SK-N-SH treated with all-trans-retinoic acid at 6 μM for 48 hours (cell line): ENCODE data around the gene TGFBR3.

ENCODE experiments used
- ATAC-seq: fragments of 200-7000 bp; cut with Tn5 transposase; 3 replicates; pipeline ENCODE4 v1.9.1; 2020; ENCODE audit warnings: mild to moderate bottlenecking, moderate library complexity
- CSDC2 ChIP-seq: fragments of 250-450 bp; sonication (Bioruptor Pico); IDR thresholded peaks from 2 replicates; pipeline ENCODE4 v1.5.0; 2020; ENCODE audit warnings: mild to moderate bottlenecking, moderate library complexity
- ESRRG ChIP-seq: fragments of 250-450 bp; sonication (Bioruptor Pico); IDR thresholded peaks from 2 replicates; pipeline ENCODE4 v1.6.1; 2021; ENCODE audit warnings: mild to moderate bottlenecking
- GLIS3 ChIP-seq: fragments of 250-450 bp; sonication (Bioruptor Pico); IDR thresholded peaks from 2 replicates; pipeline ENCODE4 v1.5.0; 2020; ENCODE audit warnings: mild to moderate bottlenecking, moderate library complexity
- ISL1 ChIP-seq: fragments of 250-450 bp; sonication (Bioruptor Pico); IDR thresholded peaks from 2 replicates; pipeline ENCODE4 v2.1.2; 2022; ENCODE audit warnings: mild to moderate bottlenecking, moderate library complexity
- OSR1 ChIP-seq: fragments of 250-450 bp; sonication (Bioruptor Pico); IDR thresholded peaks from 2 replicates; pipeline ENCODE4 v1.8.0; 2022; ENCODE audit warnings: moderate library complexity, mild to moderate bottlenecking, inconsistent platforms
- PPARA ChIP-seq: fragments of 250-450 bp; sonication (Bioruptor Pico); IDR thresholded peaks from 2 replicates; pipeline ENCODE4 v1.5.0; 2020; ENCODE audit warnings: mild to moderate bottlenecking, borderline replicate concordance
- RARB ChIP-seq: fragments of 250-450 bp; sonication (Bioruptor Pico); IDR thresholded peaks from 2 replicates; pipeline ENCODE4 v1.8.0; 2021; ENCODE audit warnings: mild to moderate bottlenecking, moderate library complexity
- SNAI2 ChIP-seq: fragments of 250-450 bp; sonication (Bioruptor Pico); IDR thresholded peaks from 2 replicates; pipeline ENCODE4 v1.5.0; 2020; ENCODE audit warnings: mild to moderate bottlenecking, moderate library complexity
- TCF4 ChIP-seq: fragments of 250-450 bp; sonication (Bioruptor Pico); IDR thresholded peaks from 2 replicates; pipeline ENCODE4 v1.8.0; 2021; ENCODE audit warnings: mild to moderate bottlenecking, moderate library complexity, borderline replicate concordance
- TOX ChIP-seq: fragments of 250-450 bp; sonication (Bioruptor Pico); IDR thresholded peaks from 2 replicates; pipeline ENCODE4 v1.8.0; 2021; ENCODE audit warnings: mild to moderate bottlenecking, moderate library complexity, borderline replicate concordance
- ZC3H10 ChIP-seq: fragments of 250-450 bp; sonication (Bioruptor Pico); IDR thresholded peaks from 2 replicates; pipeline ENCODE4 v1.5.1; 2021; ENCODE audit warnings: mild to moderate bottlenecking, moderate library complexity
- ZFP3 ChIP-seq: fragments of 250-450 bp; sonication (Bioruptor Pico); IDR thresholded peaks from 2 replicates; pipeline ENCODE4 v1.5.0; 2020; ENCODE audit warnings: mild to moderate bottlenecking, moderate library complexity
- ZFP30 ChIP-seq: fragments of 450-650 bp; formaldehyde crosslinking; IDR thresholded peaks from 2 replicates; pipeline ENCODE4 v1.5.0; 2022; ENCODE audit warnings: mild to moderate bottlenecking, moderate library complexity
- ZNF565 ChIP-seq: fragments of 450-650 bp; formaldehyde crosslinking; conservative IDR thresholded peaks from 2 replicates; pipeline ENCODE4 v1.5.0; 2020; ENCODE audit warnings: low read depth, mild to moderate bottlenecking, moderate library complexity
- ZNF8 ChIP-seq: fragments of 450-650 bp; formaldehyde crosslinking; IDR thresholded peaks from 2 replicates; pipeline ENCODE4 v1.5.0; 2020; ENCODE audit warnings: mild to moderate bottlenecking, moderate library complexity
- TF ChIP-seq, protein P1 (sequence below): fragments of 250-450 bp; sonication (Bioruptor Pico); IDR thresholded peaks from 2 replicates; pipeline ENCODE4 v1.5.0; 2020; ENCODE audit warnings: mild to moderate bottlenecking, moderate library complexity
- TF ChIP-seq, protein P2 (sequence below): fragments of 250-450 bp; sonication (Bioruptor Pico); IDR thresholded peaks from 2 replicates; pipeline ENCODE4 v1.5.1; 2021; ENCODE audit warnings: mild to moderate bottlenecking, moderate library complexity
- TF ChIP-seq, protein P3 (sequence below): fragments of 250-450 bp; sonication (Bioruptor Pico); IDR thresholded peaks from 2 replicates; pipeline ENCODE4 v1.8.0; 2021; ENCODE audit warnings: low read depth, mild to moderate bottlenecking, moderate library complexity, borderline replicate concordance
- TF ChIP-seq, protein P4 (sequence below): fragments of 250-450 bp; sonication (Bioruptor Pico); IDR thresholded peaks from 2 replicates; pipeline ENCODE4 v1.5.1; 2020; ENCODE audit warnings: low read depth, mild to moderate bottlenecking, moderate library complexity

Gene TGFBR3

DNA sequence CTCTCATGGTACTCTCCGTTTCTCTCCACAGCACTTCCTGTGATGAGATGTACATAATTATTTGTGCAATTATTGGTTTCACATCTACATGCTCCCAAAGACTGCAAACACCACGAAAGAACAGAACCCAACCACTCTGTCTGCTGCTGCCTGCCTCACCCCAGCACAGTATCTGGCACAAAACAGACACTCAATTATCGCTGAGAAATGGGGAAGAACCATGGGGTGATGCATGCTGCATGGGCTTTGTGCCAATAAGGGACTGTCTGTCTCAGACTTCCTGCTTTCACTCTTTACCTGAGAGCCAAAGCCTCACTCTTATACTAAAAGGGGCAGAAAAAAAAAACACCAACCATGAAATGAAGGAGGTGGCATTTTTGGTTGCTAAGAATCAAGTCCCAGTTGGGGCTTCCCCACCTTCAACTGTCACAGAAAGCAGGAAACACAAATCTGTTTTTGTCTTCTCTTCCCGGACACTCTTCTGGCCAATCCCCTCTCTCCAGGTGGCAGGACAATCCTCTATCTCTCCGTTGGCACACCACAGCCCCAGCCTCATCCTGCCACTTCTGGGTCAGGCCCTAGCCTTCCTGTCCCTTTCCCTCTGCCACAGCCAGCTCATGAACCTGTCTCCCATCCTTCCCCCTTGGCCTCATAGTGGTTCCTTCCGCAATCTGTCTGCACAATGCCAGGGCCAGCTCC, 82.0 kb downstream of the TGFBR3 start:
- no peak for TF ChIP-seq TOX
- no peak for TF ChIP-seq ZNF8
- TF ChIP-seq, protein P1, sequence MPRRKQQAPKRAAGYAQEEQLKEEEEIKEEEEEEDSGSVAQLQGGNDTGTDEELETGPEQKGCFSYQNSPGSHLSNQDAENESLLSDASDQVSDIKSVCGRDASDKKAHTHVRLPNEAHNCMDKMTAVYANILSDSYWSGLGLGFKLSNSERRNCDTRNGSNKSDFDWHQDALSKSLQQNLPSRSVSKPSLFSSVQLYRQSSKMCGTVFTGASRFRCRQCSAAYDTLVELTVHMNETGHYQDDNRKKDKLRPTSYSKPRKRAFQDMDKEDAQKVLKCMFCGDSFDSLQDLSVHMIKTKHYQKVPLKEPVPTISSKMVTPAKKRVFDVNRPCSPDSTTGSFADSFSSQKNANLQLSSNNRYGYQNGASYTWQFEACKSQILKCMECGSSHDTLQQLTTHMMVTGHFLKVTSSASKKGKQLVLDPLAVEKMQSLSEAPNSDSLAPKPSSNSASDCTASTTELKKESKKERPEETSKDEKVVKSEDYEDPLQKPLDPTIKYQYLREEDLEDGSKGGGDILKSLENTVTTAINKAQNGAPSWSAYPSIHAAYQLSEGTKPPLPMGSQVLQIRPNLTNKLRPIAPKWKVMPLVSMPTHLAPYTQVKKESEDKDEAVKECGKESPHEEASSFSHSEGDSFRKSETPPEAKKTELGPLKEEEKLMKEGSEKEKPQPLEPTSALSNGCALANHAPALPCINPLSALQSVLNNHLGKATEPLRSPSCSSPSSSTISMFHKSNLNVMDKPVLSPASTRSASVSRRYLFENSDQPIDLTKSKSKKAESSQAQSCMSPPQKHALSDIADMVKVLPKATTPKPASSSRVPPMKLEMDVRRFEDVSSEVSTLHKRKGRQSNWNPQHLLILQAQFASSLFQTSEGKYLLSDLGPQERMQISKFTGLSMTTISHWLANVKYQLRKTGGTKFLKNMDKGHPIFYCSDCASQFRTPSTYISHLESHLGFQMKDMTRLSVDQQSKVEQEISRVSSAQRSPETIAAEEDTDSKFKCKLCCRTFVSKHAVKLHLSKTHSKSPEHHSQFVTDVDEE (CRISPR knock-in tag), result no peak
- no peak for ATAC-seq

DNA sequence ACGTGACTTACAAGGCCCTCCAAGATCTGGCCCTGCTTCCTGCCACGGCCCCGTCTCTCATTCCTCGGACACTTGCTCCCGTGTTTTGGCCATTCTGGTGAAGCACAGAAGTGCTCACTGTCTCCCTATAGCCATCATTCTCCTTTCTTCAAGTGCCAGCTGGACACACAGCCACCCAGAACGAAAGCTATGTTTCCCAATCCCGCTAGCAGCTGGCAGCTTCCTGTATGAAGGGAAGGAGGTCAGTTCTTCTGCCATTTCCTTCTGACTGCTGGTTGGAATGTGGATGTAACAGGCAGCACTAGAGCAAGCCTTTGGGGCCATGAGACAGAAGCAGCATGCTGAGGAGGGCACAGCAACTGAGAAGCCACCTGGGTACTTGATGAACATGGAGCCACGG, 82.8 kb downstream of the TGFBR3 start:
- no peak for TF ChIP-seq ZFP3
- no peak for TF ChIP-seq ZFP30 (CRISPR knock-in tag)
- no peak for ATAC-seq

DNA sequence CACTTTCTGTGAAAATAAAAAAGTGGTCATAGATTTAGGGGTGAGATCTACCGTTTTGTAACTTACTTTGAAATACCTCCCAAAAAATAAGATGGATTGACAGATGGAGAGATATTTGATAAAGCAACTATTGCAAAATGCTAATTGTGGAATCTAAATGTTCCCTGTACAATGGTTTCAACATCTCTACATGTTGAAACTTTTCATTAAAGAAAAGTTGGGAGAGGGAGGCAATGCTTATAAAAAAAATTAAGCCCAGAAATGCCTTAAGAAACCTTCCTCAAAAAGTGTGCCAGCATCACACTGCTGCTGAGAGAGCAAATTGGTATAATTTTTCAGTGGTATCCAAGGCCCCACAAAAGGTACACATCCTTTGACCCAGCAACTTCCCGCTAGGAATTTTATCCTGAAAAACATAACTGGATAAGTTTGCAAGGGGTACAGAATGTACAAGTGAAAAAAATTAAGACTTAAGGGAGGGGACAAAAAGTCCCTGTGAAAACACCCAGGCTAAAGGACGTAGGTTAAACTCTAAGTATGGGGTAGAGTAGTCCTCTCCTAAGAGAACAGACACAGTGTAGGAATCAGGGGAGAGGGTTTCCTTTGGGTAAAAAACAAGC, 84.3 kb downstream of the TGFBR3 start:
- no peak for ATAC-seq
- TF ChIP-seq GLIS3, result no peak

DNA sequence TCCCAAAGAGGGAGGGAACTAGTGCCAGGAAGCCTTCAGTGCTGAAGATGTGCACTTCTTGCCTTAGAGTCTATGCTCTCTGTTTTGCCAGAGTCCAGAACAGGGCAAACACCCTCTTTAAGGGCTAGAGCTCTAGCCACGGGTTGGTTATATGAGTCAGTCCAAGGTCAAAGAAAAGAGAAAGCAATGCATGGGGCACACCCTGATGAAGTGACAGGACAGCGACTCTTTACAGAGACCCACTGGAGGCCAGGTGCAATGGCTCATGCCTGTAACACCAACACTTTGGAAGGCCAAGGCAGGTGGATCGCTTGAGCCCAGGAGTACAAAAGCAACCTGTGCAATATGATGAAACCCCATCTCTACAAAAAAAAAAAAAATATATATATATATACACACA, 86.1 kb downstream of the TGFBR3 start:
- no peak for ATAC-seq
- TF ChIP-seq ZFP30 (CRISPR knock-in tag) (no peak), ZNF565 (CRISPR knock-in tag) (no peak), CSDC2 (no peak), ESRRG (CRISPR knock-in tag) (no peak), ZC3H10 (CRISPR knock-in tag) (no peak), RARB (CRISPR knock-in tag) (no peak), PPARA (CRISPR knock-in tag) (no peak), OSR1 (no peak), TOX (no peak)
- TF ChIP-seq, protein P2, sequence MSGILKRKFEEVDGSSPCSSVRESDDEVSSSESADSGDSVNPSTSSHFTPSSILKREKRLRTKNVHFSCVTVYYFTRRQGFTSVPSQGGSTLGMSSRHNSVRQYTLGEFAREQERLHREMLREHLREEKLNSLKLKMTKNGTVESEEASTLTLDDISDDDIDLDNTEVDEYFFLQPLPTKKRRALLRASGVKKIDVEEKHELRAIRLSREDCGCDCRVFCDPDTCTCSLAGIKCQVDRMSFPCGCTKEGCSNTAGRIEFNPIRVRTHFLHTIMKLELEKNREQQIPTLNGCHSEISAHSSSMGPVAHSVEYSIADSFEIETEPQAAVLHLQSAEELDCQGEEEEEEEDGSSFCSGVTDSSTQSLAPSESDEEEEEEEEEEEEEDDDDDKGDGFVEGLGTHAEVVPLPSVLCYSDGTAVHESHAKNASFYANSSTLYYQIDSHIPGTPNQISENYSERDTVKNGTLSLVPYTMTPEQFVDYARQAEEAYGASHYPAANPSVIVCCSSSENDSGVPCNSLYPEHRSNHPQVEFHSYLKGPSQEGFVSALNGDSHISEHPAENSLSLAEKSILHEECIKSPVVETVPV (CRISPR knock-in tag), result no peak
- TF ChIP-seq, protein P3, sequence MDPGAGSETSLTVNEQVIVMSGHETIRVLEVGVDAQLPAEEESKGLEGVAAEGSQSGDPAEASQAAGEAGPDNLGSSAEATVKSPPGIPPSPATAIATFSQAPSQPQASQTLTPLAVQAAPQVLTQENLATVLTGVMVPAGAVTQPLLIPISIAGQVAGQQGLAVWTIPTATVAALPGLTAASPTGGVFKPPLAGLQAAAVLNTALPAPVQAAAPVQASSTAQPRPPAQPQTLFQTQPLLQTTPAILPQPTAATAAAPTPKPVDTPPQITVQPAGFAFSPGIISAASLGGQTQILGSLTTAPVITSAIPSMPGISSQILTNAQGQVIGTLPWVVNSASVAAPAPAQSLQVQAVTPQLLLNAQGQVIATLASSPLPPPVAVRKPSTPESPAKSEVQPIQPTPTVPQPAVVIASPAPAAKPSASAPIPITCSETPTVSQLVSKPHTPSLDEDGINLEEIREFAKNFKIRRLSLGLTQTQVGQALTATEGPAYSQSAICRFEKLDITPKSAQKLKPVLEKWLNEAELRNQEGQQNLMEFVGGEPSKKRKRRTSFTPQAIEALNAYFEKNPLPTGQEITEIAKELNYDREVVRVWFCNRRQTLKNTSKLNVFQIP (CRISPR knock-in tag), result no peak
- TF ChIP-seq, protein P1 (CRISPR knock-in tag), result no peak
- TF ChIP-seq, all 23 proteins: peak for 0

DNA sequence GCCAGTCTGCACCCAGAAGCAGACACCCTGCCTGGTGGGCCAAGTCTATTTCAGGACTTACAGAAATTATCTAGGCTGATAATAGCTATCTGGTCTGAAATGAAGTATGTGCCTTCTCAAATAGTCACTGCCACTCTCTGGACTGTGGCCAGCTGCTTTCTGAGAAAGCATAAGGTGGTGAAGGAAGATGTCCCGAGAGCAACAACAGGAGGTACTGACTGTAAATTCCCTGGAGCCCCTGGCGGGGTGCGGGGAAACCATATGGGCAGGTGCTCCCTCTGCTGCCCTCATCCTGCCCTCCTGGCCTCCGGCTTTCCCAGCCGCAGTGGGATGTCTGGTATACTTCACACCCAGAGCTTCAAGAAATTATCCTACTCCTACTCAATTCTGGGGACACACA, 86.8 kb downstream of the TGFBR3 start:
- TF ChIP-seq ISL1 (CRISPR knock-in tag) (no peak), ZFP30 (CRISPR knock-in tag) (no peak), TCF4 (no peak), SNAI2 (CRISPR knock-in tag) (no peak), TOX (no peak), ZFP3 (no peak), ZNF565 (CRISPR knock-in tag) (no peak)
- TF ChIP-seq, protein P2 (CRISPR knock-in tag), result no peak
- TF ChIP-seq, protein P4, sequence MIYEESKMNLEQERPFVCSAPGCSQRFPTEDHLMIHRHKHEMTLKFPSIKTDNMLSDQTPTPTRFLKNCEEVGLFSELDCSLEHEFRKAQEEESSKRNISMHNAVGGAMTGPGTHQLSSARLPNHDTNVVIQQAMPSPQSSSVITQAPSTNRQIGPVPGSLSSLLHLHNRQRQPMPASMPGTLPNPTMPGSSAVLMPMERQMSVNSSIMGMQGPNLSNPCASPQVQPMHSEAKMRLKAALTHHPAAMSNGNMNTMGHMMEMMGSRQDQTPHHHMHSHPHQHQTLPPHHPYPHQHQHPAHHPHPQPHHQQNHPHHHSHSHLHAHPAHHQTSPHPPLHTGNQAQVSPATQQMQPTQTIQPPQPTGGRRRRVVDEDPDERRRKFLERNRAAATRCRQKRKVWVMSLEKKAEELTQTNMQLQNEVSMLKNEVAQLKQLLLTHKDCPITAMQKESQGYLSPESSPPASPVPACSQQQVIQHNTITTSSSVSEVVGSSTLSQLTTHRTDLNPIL (CRISPR knock-in tag), result no peak
- no peak for ATAC-seq
